ENCODE measurements around the gene RBM20.

- TF ChIP-seq CTCF (IDR thresholded peaks at IDR 0.05) (no peak), EZH2phosphoT487 (IDR thresholded peaks at IDR 0.05) (no peak)
Observed at GRCh38 chr10:110827410-110827809, 183.3 kb downstream of the RBM20 start.

All from neural progenitor cell (in vitro differentiated cells).